KMS-11 (cell line): ENCODE results near the gene RORB.

Experiments
- H2AFZ ChIP-seq: fragments of 200-600 bp; sonication (generic); 2 replicates; pipeline ENCODE4 v1.6.1; 2016; ENCODE audit warnings: antibody characterized with exemption, mixed run types, low read depth
- H3K27ac ChIP-seq: fragments of 200-600 bp; sonication (generic); 2 replicates; pipeline ENCODE4 v1.6.1; 2016; ENCODE audit warnings: mild to moderate bottlenecking, mixed run types
- H3K27me3 ChIP-seq: fragments of 200-600 bp; sonication (generic); 2 replicates; pipeline ENCODE4 v1.6.1; 2017; ENCODE audit warnings: mild to moderate bottlenecking, low read depth, mixed run types, moderate library complexity; ENCODE audit not compliant: insufficient read depth
- H3K36me3 ChIP-seq: fragments of 200-600 bp; sonication (generic); 2 replicates; pipeline ENCODE4 v1.6.1; 2017; ENCODE audit warnings: mild to moderate bottlenecking, mixed run types; ENCODE audit not compliant: insufficient read depth
- H3K4me1 ChIP-seq: fragments of 200-600 bp; sonication (generic); 2 replicates; pipeline ENCODE4 v1.6.1; 2016; ENCODE audit warnings: mild to moderate bottlenecking, low read depth, mixed run types; ENCODE audit not compliant: poor library complexity, severe bottlenecking
- H3K4me2 ChIP-seq: fragments of 200-600 bp; sonication (generic); 2 replicates; pipeline ENCODE4 v1.7.0; 2016; ENCODE audit warnings: mild to moderate bottlenecking, mixed run types
- H3K4me3 ChIP-seq: fragments of 200-600 bp; sonication (generic); IDR thresholded peaks from 2 replicates; pipeline ENCODE4 v1.6.1; 2017; ENCODE audit warnings: low read depth, low read length, mixed read lengths; ENCODE audit not compliant: insufficient read depth
- H3K79me2 ChIP-seq: fragments of 200-600 bp; sonication (generic); 2 replicates; pipeline ENCODE4 v1.6.1; 2016; ENCODE audit warnings: low read depth, mixed run types; ENCODE audit not compliant: insufficient read depth
- H3K9ac ChIP-seq: fragments of 200-600 bp; sonication (generic); 2 replicates; pipeline ENCODE4 v1.6.1; 2016; ENCODE audit warnings: mild to moderate bottlenecking, mixed run types
- H4K20me1 ChIP-seq: fragments of 200-600 bp; sonication (generic); 2 replicates; pipeline ENCODE4 v1.6.1; 2016; ENCODE audit warnings: mild to moderate bottlenecking, mixed run types; ENCODE audit not compliant: insufficient read depth
- TF ChIP-seq, protein P1 (sequence below): fragments of 200-600 bp; sonication (generic); conservative IDR thresholded peaks from 2 replicates; pipeline ENCODE4 v1.6.1; 2017; ENCODE audit warnings: low read depth, mild to moderate bottlenecking, antibody characterized with exemption, low read length, moderate library complexity, mixed read lengths

Gene RORB

DNA sequence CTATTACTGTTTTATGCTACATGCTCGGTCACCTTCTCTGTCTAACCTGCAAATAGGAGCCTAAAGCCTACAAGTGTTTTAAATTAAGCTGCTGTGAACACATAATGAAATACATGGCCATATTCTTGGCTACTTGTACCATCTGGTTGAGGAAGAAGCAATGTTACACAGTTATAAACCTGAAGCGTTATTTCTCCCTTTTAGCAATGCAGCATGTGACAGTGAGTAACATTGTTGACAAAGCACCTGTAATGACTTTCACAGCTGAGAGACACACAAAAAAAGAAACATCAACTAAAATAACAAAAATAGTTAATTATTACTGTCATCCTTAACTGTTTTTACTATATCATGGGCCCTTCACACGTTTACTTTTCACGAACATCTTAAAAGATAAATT, 146.9 kb downstream of the RORB start:
- Histone ChIP-seq H4K20me1 (no peaks in the 10 kb centered on the region), H3K4me3 (no peak overlapping the region), H3K36me3 (no peaks in the 10 kb centered on the region), H3K4me1 (no peaks in the 10 kb centered on the region), H3K4me2 (no peak overlapping the region), H3K79me2 (no peaks in the 10 kb centered on the region), H2AFZ (no peak overlapping the region), H3K9ac (no peak overlapping the region), H3K27ac (no peak overlapping the region), H3K27me3 (no peaks in the 10 kb centered on the region)
- TF ChIP-seq, protein P1, sequence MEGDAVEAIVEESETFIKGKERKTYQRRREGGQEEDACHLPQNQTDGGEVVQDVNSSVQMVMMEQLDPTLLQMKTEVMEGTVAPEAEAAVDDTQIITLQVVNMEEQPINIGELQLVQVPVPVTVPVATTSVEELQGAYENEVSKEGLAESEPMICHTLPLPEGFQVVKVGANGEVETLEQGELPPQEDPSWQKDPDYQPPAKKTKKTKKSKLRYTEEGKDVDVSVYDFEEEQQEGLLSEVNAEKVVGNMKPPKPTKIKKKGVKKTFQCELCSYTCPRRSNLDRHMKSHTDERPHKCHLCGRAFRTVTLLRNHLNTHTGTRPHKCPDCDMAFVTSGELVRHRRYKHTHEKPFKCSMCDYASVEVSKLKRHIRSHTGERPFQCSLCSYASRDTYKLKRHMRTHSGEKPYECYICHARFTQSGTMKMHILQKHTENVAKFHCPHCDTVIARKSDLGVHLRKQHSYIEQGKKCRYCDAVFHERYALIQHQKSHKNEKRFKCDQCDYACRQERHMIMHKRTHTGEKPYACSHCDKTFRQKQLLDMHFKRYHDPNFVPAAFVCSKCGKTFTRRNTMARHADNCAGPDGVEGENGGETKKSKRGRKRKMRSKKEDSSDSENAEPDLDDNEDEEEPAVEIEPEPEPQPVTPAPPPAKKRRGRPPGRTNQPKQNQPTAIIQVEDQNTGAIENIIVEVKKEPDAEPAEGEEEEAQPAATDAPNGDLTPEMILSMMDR, result no peak

DNA sequence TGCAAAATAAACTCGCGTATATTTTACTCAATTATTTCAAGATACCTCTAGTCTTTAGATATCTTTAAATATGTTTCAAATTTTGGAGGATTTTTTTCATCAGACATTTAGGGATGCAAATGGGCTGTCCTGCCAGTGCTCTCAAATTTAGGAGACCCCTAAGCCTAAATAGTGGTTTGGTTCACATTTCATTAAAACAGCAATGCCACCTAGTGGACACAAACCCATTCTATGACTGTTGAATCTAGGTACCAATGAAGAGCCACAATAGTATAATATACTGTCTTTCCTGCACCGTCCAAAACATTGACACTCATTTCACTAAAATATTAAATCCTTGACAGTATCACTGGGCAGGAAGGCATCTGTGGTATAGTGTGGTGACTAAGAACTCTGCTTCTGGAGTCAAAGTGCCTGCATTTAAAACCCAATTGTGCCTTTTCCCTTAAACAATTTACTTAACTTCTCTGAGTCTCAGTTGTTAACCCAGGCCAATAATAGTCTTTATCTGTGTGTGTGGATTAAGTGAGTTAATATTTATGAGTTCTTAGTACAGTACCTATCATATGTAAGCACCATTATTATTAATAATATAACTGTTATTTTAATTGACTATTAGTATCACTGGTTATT, 148.0 kb downstream of the RORB start:
- Histone ChIP-seq H4K20me1 (no peaks in the 10 kb centered on the region), H3K79me2 (no peaks in the 10 kb centered on the region), H3K36me3 (no peaks in the 10 kb centered on the region), H3K4me3 (no peak overlapping the region), H3K4me2 (no peak overlapping the region), H3K27ac (no peak overlapping the region), H3K4me1 (no peaks in the 10 kb centered on the region), H3K27me3 (no peaks in the 10 kb centered on the region), H2AFZ (no peak overlapping the region), H3K9ac (no peak overlapping the region)
- TF ChIP-seq, protein P1, result peak; percentile 82

DNA sequence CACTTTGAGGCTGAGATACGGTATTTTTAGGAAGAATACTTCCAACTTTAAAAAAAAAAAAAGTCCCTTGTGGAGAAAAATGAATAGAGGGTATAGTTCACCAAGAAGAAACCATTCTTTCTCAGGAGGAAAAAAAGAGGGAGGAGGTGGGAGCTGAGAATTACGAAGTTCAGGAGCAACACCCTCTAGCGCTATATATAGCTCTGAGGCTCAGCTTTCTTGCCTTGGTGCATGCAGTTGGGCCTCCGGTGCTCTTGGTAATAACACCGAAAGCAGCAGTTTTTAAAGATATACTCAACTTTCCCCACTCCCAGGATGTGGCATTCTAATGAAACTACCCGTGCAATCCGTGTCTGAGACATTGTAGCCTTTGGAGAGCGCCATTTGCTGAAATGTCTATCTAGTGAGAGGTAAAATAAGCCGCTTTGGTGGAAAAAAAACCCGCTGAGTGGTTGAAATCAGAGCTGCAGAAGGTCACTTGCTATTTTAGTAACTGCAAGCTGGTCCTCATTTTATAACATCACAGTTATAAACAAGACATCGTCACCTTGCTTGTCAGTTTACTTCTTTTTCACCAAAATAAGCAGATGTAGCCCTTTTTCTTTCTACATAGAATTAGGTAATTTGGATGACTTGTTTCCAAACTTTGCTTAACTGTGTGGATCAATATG, 156.4 kb downstream of the RORB start:
- Histone ChIP-seq H2AFZ (peak overlapping the region; percentile 4; the same call in 1 of the 2 replicates), H3K36me3 (no peaks in the 10 kb centered on the region)

DNA sequence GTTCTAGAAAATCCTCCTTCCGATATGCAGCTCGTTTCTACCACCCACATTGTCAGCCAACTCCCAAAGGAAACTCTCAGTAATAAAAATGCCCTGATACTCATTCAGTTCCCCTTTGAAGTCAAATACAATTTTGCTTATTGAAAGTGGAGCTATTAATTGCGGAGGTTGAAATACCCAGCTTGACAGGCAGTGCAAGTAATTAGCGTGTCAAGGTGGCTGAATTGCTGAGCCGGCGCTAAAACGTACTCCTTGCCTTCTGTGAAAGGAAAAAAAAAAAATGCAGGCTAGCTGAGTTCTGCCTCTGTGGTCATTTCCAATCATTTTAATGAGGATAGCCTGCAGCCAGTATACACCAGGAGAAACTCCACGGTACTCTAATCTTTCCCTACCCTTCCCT, 165.5 kb downstream of the RORB start:
- Histone ChIP-seq H2AFZ (no peak overlapping the region), H3K36me3 (no peaks in the 10 kb centered on the region)
- TF ChIP-seq, protein P1, result no peak

More for the DNA sequence above, 156.4 kb downstream of the RORB start:
- H3K27me3 ChIP-seq, result no peaks in the 10 kb centered on the region
- H3K79me2 ChIP-seq, result no peaks in the 10 kb centered on the region
- H4K20me1 ChIP-seq, result no peaks in the 10 kb centered on the region
- TF ChIP-seq, protein P1, result no peak
- H3K27ac ChIP-seq, result peak overlapping the region; percentile 70
- H3K4me1 ChIP-seq, result peaks cover 36% of the 10 kb centered on the region
- H3K9ac ChIP-seq, result peak overlapping the region; percentile 19; the same call in 1 of the 2 replicates
- no peak overlapping the region for H3K4me3 ChIP-seq
- H3K4me2 ChIP-seq, result peak overlapping the region; percentile 75

More for the DNA sequence above, 165.5 kb downstream of the RORB start:
- Histone ChIP-seq H3K27ac (no peak overlapping the region), H3K9ac (no peak overlapping the region), H3K4me3 (no peak overlapping the region), H4K20me1 (no peaks in the 10 kb centered on the region), H3K79me2 (no peaks in the 10 kb centered on the region), H3K27me3 (no peaks in the 10 kb centered on the region), H3K4me1 (peaks cover 4% of the 10 kb centered on the region), H3K4me2 (no peak overlapping the region)
